Heart left ventricle (tissue), 16 donors: ENCODE data around the gene ERC1. TPM values are rescaled to one million over a fixed set of nuclear protein-coding genes. Genes with fewer than 3 reads are reported as not detected.
A peak's percentile ranks its signal among the peaks of the same experiment; 100 is the strongest.

Source experiments
- ATAC-seq, 4 donors: fragments of 200-7000 bp; cut with Tn5 transposase; one replicate each; pipeline ENCODE4 v1.9.1; 2020 to 2022; ENCODE audit warnings: moderate library complexity in 4 of 4, mild to moderate bottlenecking in 3 of 4, moderate number of reproducible peaks in 1 of 4
- DNase-seq, 5 donors: peaks; one replicate each; pipeline ENCODE4 v3.0.0-alpha.2; 2020
- H3K27ac ChIP-seq, 12 donors: fragments of 200-600 bp; sonication (generic) in 4 of 12; one replicate each; pipeline versions ENCODE4 v1.5.0 to v1.8.0; 2016 to 2022; ENCODE audit warnings: mild to moderate bottlenecking in 2 of 12
- H3K27me3 ChIP-seq, 9 donors: fragments of 200-600 bp; sonication (generic) in 2 of 9; one replicate each; pipeline versions ENCODE4 v1.5.1 to v1.8.0; 2016 to 2022; ENCODE audit warnings: mild to moderate bottlenecking in 3 of 9
- H3K36me3 ChIP-seq, 9 donors: fragments of 200-600 bp; sonication (generic) in 2 of 9; one replicate each; pipeline versions ENCODE4 v1.5.0 to v1.8.0; 2018 to 2022; ENCODE audit warnings: mild to moderate bottlenecking in 2 of 9
- H3K4me1 ChIP-seq, 12 donors: fragments of 200-600 bp; sonication (generic) in 4 of 12; one replicate each; pipeline versions ENCODE4 v1.5.0 to v1.8.0; 2016 to 2022; ENCODE audit warnings: mild to moderate bottlenecking in 3 of 12
- H3K4me3 ChIP-seq, 12 donors: fragments of 200-600 bp; sonication (generic) in 4 of 12; one replicate each; pipeline versions ENCODE4 v1.5.0 to v1.8.0; 2017 to 2022; ENCODE audit warnings: mild to moderate bottlenecking in 9 of 12, moderate library complexity in 4 of 12
- H3K9me3 ChIP-seq, 12 donors: fragments of 200-600 bp; sonication (generic) in 4 of 12; one replicate each; pipeline versions ENCODE4 v1.5.0 to v1.8.0; 2016 to 2022; ENCODE audit warnings: mild to moderate bottlenecking in 1 of 12
- CTCF ChIP-seq, 12 donors: fragments of 200-600 bp; sonication (generic) in 4 of 12; IDR thresholded peaks; one replicate each; pipeline versions ENCODE4 v1.5.0 to v1.8.0; 2018 to 2022; ENCODE audit warnings: antibody characterized with exemption in 12 of 12, mild to moderate bottlenecking in 5 of 12
- POLR2A ChIP-seq, 2 donors: fragments of 450-650 bp; IDR thresholded peaks; one replicate each; pipeline ENCODE4 v1.6.1; 2017; ENCODE audit warnings: antibody characterized with exemption in 2 of 2, mild to moderate bottlenecking in 2 of 2, moderate library complexity in 2 of 2
- WGBS, 4 donors: extraction: QIAGEN DNeasy Blood & Tissue Kit in 2 of 4; methylation state at CpG; one replicate each; pipeline versions ENCODE4 v1.1.5 to v1.1.7; 2013 to 2018; 5-methylcytosine and 5-hydroxymethylcytosine counted together
- intact Hi-C, 10 donors: fragments of 100-400 bp; cut with DNase I; formaldehyde crosslinking; loops; one replicate each; pipeline versions ENCODE4 v1.11.1 to v1.14.2; 2022
- polyA plus RNA-seq, 2 donors: library from polyadenylated mRNA; stranded (reverse); fragments of 200-250 nt; gene quantifications; one replicate each; pipeline ENCODE4 v1.2.3, GENCODE V29; 2013
- total RNA-seq, 9 donors: library from RNA; depleted of rRNA in 2 of 9; stranded (reverse); fragments of >200 nt in 2 of 9; fragmentation: NEBNext Ultra II Directional in 3 of 9; extraction: Animal tissue kit (Norgen Biotek cat#: 25700) in 3 of 9; gene quantifications; one replicate each; pipeline versions ENCODE4 v1.1.0 to v1.2.4, GENCODE V29; 2016 to 2023
- donor health status: ischemic (EF 13 %, LVEDD 7.1; RV severe dilation, severe dysfunction).
- donor health status: healthy with polysubstance abuse.
- donor health status: DM: no; HTN: yes; CAD: no.
- donor health status: DM: no; HTN: no; CAD: no.
- donor health status: ischemic (EF 25% LVEDD 6.9; RV normal size, moderate dysfunction).
- donor health status: ischemic (EF 25% LVEDD 5.7; RV mildly dilated, moderate dysfunction).
- donor health status: healthy.
- donor health status: DM: yes; HTN: yes; CAD: no.
- donor health status: ischemic (EF 35%, LVEDD 5.7; RV mildly dilated, moderate dysfunction).
- donor health status: nonischemic (EF 11% LVEDD 7.7; RV severe dilation, severe dysfunction).
- donor health status: DM: yes; HTN: yes; CAD: no.
- donor health status: PGD.
- donor health status: ischemic (EF 29% LVEDD 5.4; RV normal size, mild dysfunction).
- donor health status: nonischemic (EF 23%, LVEDD 6.1; RV moderate dilation, normal function).

ERC1 gene
- total and polyA plus RNA-seq, 11 donors: 13.5 to 84.0 (median 47.9) TPM

- peaks cover 0 to 21% (median 8%) of the 10 kb centered on the region in 12 donors for H3K4me1 ChIP-seq
- H3K9me3 ChIP-seq: no peaks in the 10 kb centered on the region
- no peak overlapping the region for H3K27ac ChIP-seq
- peaks cover 0 to 3% (median 0%) of the 10 kb centered on the region in 9 donors for H3K36me3 ChIP-seq
- ATAC-seq: no peak
- intact Hi-C loops: loop anchor here in 1 of 10 donors (10.0 kb wide), 1 partner anchor 87 kb away; no protein-coding TSS in a partner anchor
- 80 to 88% (median 88%) methylated on average over 7 of the region's 7 CpGs for WGBS, 4 donors
- H3K4me3 ChIP-seq: no peak overlapping the region
- no peaks in the 10 kb centered on the region for H3K27me3 ChIP-seq
- no peak for TF ChIP-seq CTCF (IDR thresholded peaks at IDR 0.05)
- no peak for TF ChIP-seq POLR2A (IDR thresholded peaks at IDR 0.05)
- no peak for DNase-seq
These were observed 17.0 kb downstream of the ERC1 start for GRCh38 chr12:1007994-1008393.

GRCh38 chr12:1011091-1011490 lies 20.1 kb downstream of the ERC1 start:
- WGBS, 4 donors: 97 to 99% (median 97%) methylated on average over 5 of the region's 5 CpGs
- H3K36me3 ChIP-seq: peaks cover 0 to 3% (median 0%) of the 10 kb centered on the region in 9 donors
- no peaks in the 10 kb centered on the region for H3K9me3 ChIP-seq
- no peaks in the 10 kb centered on the region for H3K27me3 ChIP-seq
- H3K4me1 ChIP-seq: peaks cover 0 to 13% (median 3%) of the 10 kb centered on the region in 12 donors
- TF ChIP-seq POLR2A (IDR thresholded peaks at IDR 0.05) (no peak), CTCF (IDR thresholded peaks at IDR 0.05) (no peak)
- no peak for DNase-seq
- H3K4me3 ChIP-seq: no peak overlapping the region
- no peak for ATAC-seq
- no peak overlapping the region for H3K27ac ChIP-seq
- intact Hi-C loops: no loop called here

- 86 to 90% (median 87%) methylated on average over 10 of the region's 10 CpGs for WGBS, 4 donors
- Histone ChIP-seq H3K27me3 (no peaks in the 10 kb centered on the region), H3K9me3 (no peaks in the 10 kb centered on the region), H3K4me1 (peaks cover 0 to 28% (median 4%) of the 10 kb centered on the region in 12 donors), H3K36me3 (peaks cover 0 to 3% (median 0%) of the 10 kb centered on the region in 9 donors), H3K4me3 (no peak overlapping the region), H3K27ac (peak overlapping the region in 1 of 12 donors; percentile 18)
- no peak for TF ChIP-seq POLR2A (IDR thresholded peaks at IDR 0.05)
- ATAC-seq (peak in 2 of 4 donors; percentile 47 to 66), DNase-seq (no peak)
- intact Hi-C loops: no loop called here
These were observed 22.8 kb downstream of the ERC1 start for GRCh38 chr12:1013618-1014489.

- Histone ChIP-seq H3K4me3 (no peak overlapping the region), H3K36me3 (peaks cover 0 to 16% (median 4%) of the 10 kb centered on the region in 9 donors), H3K27me3 (no peaks in the 10 kb centered on the region), H3K27ac (peak overlapping the region in 4 of 12 donors; percentile 19 to 47 (median 30)), H3K9me3 (no peaks in the 10 kb centered on the region), H3K4me1 (peaks cover 0 to 35% (median 9%) of the 10 kb centered on the region in 12 donors)
- no peak for DNase-seq
- ATAC-seq: peak in 3 of 4 donors; percentile 26 to 78 (median 45)
- intact Hi-C loops: no loop called here
- WGBS, 4 donors: 46 to 65% (median 53%) methylated on average over 5 of the region's 5 CpGs
- TF ChIP-seq CTCF (IDR thresholded peaks at IDR 0.05): no peak
- TF ChIP-seq POLR2A (IDR thresholded peaks at IDR 0.05): no peak
These were observed 28.3 kb downstream of the ERC1 start for GRCh38 chr12:1019283-1019682.
